Amygdala (tissue), 56 donors: Measurements from ENCODE around the gene NPIPA1.
"Not testable (repeated sequence)": the region's sequence is repeated elsewhere in the genome, so short reads cannot be mapped to it uniquely, and the experiment has no call there.

Source experiments
- DNase-seq, 56 donors: peaks; one replicate each; lab custom pipeline; 2025; lab: John Stamatoyannopoulos, UW

NPIPA1 gene

DNA sequence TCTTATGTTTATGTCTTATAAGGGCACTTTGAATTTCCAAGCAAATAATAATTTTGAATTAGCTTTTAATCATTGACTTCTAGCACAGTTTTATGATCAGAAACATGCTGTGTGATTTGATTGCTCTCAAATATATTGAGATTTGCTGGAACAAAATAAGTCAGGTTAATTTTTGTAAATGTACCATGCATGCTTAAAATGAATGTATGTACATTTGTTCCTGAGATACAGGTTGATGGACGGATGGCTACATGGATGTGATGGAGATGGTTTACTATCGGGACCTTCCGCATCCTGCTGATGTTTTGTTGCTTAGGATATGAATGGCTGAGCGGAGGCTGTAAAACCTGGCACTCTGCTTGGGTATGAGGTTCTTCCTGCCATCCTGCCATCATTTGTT, at the start of gene NPIPA1:
Gene NPIPA1, plus strand, starts transcription at position 301 of the 400 bp plus-strand sequence. Its CDS starts 0 bp downstream, at position 301.
- not testable (repeated sequence) for DNase-seq

DNA sequence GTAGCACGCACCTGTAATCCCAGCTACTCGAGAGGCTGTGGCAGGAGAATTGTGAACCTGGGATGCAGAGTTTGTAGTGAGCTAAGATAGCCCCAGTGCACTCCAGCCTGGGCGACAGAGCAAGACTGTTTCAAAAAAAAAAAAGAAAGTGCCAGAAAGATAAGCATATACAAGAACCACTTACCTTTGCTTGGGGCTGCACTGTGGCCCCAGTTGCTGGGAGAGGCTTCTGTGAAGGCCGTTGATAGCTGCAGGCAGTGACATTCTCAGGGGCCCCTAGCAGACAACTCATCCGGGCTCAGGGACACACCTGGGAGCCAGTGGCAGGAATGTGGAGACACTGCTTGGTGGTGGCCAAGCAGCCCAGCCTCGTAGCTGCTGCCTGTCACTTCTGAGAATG, 45.1 kb upstream of the NPIPA1 start:
- DNase-seq, result not testable (repeated sequence)

DNA sequence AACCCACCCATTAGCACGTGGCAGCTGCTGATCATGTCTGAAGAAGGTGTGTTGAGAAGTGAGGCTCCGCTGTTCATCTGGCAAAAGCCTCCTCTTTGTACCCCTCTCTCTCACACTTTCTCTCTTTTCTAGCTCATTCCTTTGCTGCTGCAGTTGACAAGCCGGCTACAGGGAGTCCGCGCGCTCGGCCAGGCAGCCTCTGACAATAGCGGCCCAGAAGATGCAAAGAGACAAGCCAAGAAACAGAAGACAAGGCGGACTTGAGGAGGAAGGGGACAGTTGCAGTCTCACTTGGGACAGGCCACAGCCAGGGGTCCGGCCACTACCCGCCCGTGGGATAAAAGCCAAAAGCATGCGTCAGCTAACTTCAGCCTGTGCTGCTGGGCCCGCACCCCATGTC, 41.9 kb upstream of the NPIPA1 start:
- DNase-seq, result not testable (repeated sequence)

DNA sequence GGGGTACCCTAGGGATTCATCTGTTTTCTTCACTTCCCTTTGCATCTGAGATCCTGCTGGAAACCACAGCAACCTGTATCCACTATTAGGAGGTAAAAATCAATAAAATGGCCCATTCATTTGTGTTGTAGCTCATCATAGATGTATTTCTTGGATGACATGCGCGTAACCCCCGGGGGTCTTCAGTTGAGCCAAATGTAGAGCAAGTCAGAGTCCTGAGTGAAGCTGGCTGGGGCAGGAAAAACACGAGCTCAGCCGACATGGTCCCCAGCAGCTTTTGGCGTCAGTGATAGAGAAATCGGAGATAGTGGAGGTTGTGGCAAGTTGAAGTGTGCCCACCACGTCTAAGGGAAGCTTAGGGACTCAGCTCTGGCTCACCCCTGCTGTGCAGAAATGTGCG, 41.2 kb upstream of the NPIPA1 start:
- not testable (repeated sequence) for DNase-seq

DNA sequence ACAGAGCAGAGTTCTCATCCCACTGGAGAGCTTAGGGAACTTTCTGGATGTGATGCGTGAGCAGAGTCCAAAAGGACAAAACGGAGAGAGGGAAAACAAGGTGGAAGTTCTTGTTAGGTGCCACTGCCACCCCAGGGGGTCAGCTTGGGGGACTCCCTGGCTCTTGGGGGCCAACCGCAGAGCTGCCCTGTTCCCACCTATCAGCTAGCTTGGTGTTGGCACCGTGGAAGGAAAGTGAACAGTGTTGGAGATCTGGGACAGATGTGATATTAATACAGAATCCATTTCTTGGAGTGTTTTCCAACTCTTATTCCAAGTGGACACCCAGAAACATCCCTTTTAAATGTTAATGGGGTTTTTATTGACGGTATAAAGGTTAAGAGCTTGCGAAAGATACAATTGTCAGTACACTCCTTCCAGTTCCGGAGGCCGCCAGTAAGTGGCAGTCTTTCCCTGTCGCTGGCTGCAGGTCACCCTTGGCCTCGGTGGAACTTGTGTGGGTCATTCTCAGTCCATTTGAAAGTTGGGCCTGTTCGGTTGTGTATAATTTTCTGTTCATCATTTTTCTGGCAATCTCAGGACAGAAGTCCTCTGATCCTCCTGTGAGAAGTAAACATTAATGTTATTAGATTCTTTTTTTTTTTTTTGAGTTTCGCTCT, 40.1 kb upstream of the NPIPA1 start:
- DNase-seq, result not testable (repeated sequence)

DNA sequence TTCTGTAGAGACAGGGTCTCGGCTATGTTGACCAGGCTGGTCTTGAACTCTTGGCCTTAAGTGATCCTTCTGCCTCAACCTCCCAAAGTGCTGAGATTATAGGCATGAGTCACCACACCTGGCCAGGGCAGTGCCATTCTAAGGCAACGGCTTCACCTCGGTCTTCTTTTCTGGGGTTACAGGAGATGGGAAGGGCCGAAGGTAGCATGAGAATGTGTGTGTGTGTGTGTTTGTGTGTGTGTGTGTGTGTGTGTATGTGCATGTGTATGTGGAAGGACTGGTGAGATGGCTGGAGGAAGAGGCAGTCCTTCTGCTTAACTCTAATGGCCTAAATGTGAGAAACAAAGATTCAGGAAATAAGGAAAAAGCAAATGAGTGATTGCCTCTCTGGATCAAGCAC, 39.1 kb upstream of the NPIPA1 start:
- DNase-seq, result not testable (repeated sequence)

DNA sequence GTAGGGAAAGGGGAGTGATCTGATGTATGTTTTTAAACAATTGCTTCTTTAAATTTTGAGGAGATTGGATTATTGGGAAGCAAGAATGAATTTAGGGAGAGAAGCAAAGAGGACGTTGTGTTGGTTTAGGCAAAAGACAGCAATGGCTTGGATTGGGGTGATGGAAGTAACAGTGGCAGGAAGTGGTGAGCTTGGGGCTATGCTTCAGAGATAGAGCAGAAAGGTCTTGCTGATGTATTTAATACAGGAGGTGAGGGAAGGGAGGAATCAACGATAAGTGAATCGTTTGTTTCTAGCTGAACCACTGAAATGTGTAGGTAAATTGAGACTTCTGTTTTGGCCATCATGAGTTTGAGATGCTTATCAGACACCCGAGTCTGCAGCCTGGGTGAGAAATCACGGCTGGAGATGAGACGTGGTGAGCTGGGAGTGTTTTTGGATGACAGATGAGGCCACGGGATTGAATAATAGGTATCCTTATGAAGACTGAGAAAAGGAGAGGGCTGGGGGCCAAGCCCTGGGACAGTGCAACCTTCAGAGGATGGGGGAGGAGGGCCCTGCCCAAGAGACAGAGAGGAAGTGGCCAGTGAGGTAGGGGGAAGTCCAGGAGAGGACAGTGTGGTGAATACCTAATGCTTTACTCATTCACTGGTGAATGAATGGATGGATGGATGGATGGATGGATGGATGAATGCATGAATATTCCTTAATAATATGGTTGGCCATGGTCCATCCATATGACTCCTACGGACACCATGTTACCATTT, 33.9 kb upstream of the NPIPA1 start:
- DNase-seq, result not testable (repeated sequence)

DNA sequence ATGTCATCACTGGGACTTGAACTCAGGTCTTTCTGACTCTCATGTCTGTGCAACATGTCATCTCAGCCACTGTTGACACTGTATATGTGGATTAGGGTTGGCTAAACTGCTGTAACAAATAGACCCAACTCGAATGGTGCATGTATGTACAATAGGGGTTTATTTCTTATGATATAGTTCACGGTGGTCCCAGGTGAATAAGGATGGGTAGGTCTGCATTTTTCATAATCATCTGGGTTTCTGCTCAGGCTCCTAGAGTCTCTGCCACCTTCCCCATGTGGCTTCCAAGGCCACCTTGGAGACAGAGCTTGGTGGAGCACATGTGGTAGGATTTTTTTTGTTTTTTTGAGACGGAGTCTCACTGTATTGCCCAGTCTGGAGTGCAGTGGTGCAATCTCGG, 27.5 kb upstream of the NPIPA1 start:
- not testable (repeated sequence) for DNase-seq

DNA sequence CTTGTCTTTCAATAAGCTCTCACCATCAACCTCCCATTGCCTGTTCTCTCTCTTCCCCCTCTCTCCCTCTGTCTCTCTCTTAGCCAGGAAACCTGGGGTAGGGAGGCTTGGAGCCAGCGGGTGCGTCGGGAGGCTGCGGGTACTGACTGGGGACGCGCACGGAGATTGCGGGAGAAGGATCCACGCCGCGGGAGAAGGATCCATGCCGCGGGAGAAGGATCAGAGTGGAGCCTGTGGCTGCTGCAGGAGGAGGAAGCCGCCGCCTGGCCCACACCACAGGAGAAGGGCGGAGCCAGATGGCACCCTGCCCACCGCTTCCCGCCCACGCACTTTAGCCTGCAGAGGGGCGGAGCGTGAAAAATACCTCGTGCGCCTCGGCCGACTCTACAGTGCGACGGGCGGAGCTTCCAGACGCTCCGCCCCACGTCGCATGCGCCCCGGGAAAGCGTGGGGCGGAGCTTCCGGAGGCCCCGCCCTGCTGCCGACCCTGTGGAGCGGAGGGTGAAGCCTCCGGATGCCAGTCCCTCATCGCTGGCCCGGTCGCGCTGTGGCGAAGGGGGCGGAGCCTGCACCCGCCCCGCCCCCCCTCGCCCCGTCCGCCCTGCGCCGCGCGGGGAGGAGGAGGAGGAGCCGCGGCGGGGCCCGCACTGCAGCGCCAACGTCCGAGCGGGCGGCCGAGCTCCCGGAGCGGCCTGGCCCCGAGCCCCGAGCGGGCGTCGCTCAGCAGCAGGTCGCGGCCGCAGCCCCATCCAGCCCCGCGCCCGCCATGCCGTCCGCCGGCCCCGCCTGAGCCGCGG, 26.2 kb upstream of the NPIPA1 start:
- DNase-seq, result not testable (repeated sequence)

DNA sequence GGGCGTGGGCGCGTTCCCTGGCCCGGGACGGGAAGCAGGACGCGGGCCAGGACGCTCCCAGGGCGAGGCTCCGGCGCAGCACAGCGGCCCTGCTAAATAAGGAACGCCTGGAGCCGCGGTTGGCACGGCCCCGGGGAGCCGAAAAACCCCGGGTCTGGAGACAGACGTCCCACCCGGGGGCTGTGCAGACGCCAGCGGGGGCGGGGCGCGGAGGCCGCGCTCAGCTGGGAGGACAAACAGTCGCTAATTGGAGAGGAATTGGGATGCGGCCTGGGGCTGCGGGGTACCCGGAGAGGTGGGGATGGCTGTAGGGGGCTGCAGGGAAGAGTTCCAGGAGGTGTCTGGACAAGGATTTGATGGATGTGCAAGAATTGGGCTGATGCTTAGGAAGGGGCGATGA, 25.3 kb upstream of the NPIPA1 start:
- DNase-seq, result not testable (repeated sequence)

DNA sequence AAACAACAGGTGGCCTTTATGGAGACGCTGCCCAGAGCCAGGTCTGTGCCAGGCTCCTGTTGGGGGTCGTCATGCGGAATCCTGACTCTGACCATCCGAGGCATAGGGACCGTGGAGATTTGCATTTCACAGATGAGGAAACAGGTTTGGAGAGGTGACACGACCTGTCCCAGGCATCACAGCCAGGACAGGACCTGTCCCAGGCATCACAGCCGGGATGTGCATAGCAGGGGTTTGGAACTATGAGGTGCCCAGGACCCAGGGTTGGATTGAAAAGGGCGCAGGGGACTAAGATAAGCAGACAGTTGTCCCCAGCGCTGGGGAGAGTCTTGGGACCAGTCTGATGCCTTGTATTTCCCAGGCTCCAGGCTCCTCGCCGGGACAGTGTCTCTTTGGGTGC, 24.7 kb upstream of the NPIPA1 start:
- DNase-seq, result not testable (repeated sequence)

DNA sequence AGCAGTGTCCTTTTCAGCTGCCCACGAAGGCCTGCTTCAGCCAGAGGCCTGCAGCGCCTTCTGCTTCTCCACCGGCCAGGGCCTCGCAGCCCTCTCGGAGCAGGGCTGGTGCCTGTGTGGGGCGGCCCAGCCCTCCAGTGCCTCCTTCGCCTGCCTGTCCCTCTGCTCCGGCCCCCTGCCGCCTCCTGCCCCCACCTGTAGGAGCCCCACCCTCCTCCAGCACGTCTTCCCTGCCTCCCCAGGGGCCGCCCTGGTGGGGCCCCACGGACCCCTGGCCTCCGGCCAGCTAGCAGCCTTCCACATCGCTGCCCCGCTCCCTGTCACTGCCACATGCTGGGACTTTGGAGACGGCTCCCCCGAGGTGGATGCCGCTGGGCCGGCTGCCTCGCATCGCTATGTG, 18.7 kb upstream of the NPIPA1 start:
- DNase-seq, result peak in 1 of 56 donors; percentile 8

DNA sequence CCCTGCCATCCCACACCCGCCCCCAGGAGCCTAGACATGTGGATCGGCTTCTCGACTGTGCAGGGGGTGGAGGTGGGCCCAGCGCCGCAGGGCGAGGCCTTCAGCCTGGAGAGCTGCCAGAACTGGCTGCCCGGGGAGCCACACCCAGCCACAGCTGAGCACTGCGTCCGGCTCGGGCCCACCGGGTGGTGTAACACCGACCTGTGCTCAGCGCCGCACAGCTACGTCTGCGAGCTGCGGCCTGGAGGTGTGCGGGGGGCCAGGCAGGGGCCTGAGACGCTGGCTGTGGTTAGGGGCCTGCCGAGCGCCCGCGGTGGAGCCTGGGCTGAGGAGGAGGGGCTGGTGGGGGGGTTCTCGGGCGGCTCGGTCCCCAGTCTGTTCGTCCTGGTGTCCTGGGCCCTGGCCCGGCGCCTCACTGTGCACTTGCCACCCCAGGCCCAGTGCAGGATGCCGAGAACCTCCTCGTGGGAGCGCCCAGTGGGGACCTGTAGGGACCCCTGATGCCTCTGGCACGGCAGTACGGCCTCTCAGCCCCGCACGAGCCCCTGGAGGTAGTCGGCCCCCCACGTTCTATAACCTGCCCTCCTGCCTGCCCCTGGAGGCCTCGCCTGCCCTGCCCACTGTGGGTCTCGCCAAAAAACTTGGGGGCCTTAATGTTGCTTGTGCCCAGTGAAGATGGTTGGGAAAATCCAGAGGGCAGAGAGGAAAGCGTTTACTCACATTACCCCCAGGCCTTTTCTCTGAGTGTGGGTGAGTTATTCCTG, 17.2 kb upstream of the NPIPA1 start:
- not testable (repeated sequence) for DNase-seq

DNA sequence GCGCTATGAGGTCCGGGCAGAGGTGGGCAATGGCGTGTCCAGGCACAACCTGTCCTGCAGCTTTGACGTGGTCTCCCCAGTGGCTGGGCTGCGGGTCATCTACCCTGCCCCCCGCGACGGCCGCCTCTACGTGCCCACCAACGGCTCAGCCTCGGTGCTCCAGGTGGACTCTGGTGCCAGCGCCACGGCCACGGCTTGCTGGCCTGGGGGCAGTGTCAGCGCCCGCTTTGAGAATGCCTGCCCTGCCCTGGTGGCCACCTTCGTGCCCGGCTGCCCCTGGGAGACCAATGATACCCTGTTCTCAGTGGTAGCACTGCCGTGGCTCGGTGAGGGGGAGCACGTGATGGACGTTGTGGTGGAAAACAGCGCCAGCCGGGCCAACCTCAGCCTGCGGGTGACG, 15.0 kb upstream of the NPIPA1 start:
- not testable (repeated sequence) for DNase-seq

DNA sequence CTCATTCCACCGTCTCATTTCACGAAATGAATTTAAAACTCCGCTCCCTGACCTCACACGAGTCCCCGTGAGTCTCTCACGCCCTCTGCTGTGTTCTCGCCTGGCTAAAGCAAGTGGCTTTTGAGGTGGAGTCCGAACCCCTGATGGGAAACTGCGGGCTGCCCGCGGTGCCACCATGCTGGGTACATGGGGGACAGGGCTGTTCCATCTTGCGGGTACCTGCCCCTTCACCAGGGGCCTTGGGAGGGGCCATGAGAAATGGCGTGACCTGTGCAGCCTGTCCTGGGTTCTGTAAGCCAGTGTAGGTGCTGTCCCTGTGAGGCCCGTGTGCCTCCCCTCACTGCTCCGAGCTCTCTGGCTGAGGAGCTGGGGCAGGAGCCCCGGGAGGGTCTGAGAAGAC, 14.3 kb upstream of the NPIPA1 start:
- DNase-seq, result not testable (repeated sequence)

DNA sequence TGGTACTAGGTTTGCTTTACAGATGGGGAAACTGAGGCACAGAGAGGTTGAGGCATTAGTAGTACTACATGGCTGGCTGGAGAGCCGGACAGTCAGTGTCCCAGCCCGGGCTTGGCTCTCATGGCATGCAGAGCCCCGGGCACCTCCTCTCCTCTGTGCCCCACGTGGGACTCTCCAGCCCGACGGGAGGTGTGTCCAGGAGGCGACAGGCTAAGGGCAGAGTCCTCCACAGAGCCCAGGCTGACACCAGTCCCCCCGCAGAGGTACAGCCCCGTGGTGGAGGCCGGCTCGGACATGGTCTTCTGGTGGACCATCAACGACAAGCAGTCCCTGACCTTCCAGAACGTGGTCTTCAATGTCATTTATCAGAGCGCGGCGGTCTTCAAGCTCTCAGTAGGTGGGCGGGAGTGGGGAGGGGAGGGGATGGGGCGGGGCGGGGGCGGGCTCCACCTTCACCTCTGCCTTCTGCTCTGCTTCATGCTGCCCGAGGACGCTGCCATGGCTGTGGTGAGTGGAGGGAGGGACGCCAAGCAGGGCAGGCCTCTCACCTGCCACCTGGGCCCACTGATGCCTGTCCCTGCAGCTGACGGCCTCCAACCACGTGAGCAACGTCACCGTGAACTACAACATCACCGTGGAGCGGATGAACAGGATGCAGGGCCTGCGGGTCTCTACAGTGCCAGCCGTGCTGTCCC, 13.7 kb upstream of the NPIPA1 start:
- not testable (repeated sequence) for DNase-seq

DNA sequence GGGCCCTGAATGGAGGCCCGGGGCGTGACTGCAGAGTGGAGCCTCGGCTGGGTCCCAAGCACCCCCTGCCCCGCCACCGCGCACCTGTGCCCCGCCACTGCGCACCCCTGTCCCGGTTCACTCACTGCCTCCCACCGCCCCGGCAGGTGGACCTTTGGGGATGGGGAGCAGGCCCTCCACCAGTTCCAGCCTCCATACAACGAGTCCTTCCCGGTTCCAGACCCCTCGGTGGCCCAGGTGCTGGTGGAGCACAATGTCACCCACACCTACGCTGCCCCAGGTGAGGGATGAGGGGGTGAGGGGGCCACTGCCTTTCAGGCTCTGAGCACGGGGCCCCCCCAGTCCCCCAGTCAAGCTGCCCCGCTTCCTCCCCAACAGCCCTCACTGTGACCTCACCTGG, 12.9 kb upstream of the NPIPA1 start:
- DNase-seq, result not testable (repeated sequence)

DNA sequence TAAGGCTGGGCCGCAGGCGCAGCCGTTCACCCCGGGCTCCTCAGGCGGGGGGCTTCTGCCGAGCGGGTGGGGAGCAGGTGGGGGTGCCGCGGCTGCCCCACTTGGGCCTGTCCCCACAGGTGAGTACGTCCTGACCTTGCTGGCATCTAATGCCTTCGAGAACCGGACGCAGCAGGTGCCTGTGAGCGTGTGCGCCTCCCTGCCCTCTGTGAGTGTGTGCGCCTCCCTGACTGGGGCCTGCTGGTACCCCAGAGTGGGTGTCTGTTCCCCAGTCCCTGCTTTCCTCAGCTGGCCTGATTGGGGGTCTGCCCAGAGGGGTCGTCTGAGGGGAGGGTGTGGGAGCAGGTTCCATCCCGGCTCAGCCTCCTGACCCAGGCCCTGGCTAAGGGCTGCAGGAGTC, 12.3 kb upstream of the NPIPA1 start:
- not testable (repeated sequence) for DNase-seq

DNA sequence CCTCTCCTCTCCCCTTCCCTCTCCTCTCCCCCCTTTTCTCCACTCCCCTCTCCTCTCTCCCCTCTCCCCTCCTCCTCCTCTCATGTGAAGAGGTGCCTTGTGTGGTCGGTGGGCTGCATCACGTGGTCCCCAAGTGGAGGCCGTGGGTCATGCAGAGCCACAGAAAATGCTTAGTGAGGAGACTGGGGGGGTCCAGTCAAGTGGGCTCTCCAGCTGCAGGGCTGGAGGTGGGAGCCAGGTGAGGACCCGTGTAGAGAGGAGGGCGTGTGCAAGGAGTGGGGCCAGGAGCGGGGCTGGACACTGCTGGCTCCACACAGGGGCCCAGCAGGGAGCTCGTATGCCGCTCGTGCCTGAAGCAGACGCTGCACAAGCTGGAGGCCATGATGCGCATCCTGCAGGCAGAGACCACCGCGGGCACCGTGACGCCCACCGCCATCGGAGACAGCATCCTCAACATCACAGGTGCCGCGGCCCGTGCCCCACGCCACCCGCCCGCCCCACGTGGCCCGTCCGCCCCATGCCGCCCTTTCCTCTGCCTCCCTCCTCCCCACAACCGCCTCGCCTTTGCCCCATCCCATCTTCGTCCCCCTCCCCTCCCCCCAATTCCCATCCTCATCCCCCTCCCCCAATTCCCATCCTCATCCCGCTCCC, 9.1 kb upstream of the NPIPA1 start:
- not testable (repeated sequence) for DNase-seq
